K562 (cell line): ENCODE results near the gene MYLK4. TPM values are rescaled to one million over a fixed set of nuclear protein-coding genes. Genes with fewer than 3 reads are reported as not detected.

Experiments
- EHMT2 ChIP-seq: fragments of 450-650 bp; IDR thresholded peaks from 2 replicates; pipeline ENCODE4 v1.6.1; 2018; ENCODE audit warnings: antibody characterized with exemption
- FIP1L1 ChIP-seq: fragments of 200-400 bp; formaldehyde crosslinking; IDR thresholded peaks from 2 replicates; pipeline ENCODE4 v1.6.1; 2018; ENCODE audit warnings: mild to moderate bottlenecking, low read depth, low read length; ENCODE audit not compliant: poor library complexity, severe bottlenecking
- HDAC2 ChIP-seq: fragments of 450-650 bp; IDR thresholded peaks from 2 replicates; pipeline ENCODE4 v1.6.1; 2016; ENCODE audit warnings: mild to moderate bottlenecking
- MTA1 ChIP-seq: fragments of 450-650 bp; IDR thresholded peaks from 2 replicates; pipeline ENCODE4 v1.6.1; 2017; ENCODE audit warnings: borderline replicate concordance
- NFRKB ChIP-seq: fragments of 450-650 bp; IDR thresholded peaks from 2 replicates; pipeline ENCODE4 v1.6.1; 2016; ENCODE audit warnings: low read depth
- PHF20 ChIP-seq: fragments of 450-650 bp; IDR thresholded peaks from 2 replicates; pipeline ENCODE4 v1.6.1; 2018; ENCODE audit not compliant: partially characterized antibody
- RNF2 ChIP-seq: sonication (generic); IDR thresholded peaks from 2 replicates; pipeline ENCODE4 v1.6.1; 2016
- SAFB ChIP-seq: fragments of 200-400 bp; formaldehyde crosslinking; IDR thresholded peaks from 2 replicates; pipeline ENCODE4 v1.6.1; 2017; ENCODE audit warnings: low read depth, low read length, borderline replicate concordance
- SMARCA5 ChIP-seq: fragments of 450-650 bp; IDR thresholded peaks from 2 replicates; pipeline ENCODE4 v1.6.1; 2016
- TAF15 ChIP-seq: fragments of 200-400 bp; formaldehyde crosslinking; IDR thresholded peaks from 2 replicates; pipeline ENCODE4 v1.6.1; 2017; ENCODE audit warnings: mild to moderate bottlenecking, low read depth, low read length, moderate library complexity
- THRAP3 ChIP-seq: fragments of 450-650 bp; IDR thresholded peaks from 2 replicates; pipeline ENCODE4 v1.6.1; 2016; ENCODE audit warnings: mild to moderate bottlenecking, inconsistent platforms, borderline replicate concordance
- ZNF551 ChIP-seq: fragments of 250-450 bp; sonication (Bioruptor Pico); IDR thresholded peaks from 2 replicates; pipeline ENCODE4 v1.5.0; 2021; ENCODE audit warnings: mild to moderate bottlenecking, moderate library complexity
- ZNF57 ChIP-seq: fragments of 450-650 bp; formaldehyde crosslinking; IDR thresholded peaks from 2 replicates; pipeline ENCODE4 v1.4.0; 2020; ENCODE audit warnings: mild to moderate bottlenecking, moderate library complexity
- ZNF644 ChIP-seq: fragments of 200-800 bp; sonication (Bioruptor generic); IDR thresholded peaks from 2 replicates; pipeline ENCODE4 v1.6.1; 2016; ENCODE audit warnings: low read depth, missing genetic modification characterization, missing compliant biosample characterization
- polyA plus RNA-seq, 8 experiments: library from polyadenylated mRNA; depleted of rRNA in 4 of 8; stranded (reverse) in 5 of 8; unstranded in 3 of 8; fragments of >200 nt; fragmentation: Nextera tagmentation in 2 of 8; fragmentation: Illumina TruSeq in 1 of 8; extraction: Ambion mirVana in 2 of 8; extraction: Trizol in 1 of 8; gene quantifications; 2 replicates each; pipeline versions ENCODE4 v1.2.1 to v1.2.3, GENCODE V29; 2011 to 2014; ENCODE audit warnings: inconsistent platforms in 1 of 8, missing spikeins in 1 of 8
- total RNA-seq, 7 experiments: library from RNA; depleted of rRNA in 6 of 7; stranded (reverse); fragments of >200 nt in 6 of 7; fragmentation: Illumina TruSeq in 2 of 7; extraction: Trizol in 2 of 7; gene quantifications; 2 replicates each; pipeline versions ENCODE4 v1.2.1 to v1.2.3, GENCODE V29; 2011 to 2021; ENCODE audit warnings: low replicate concordance in 1 of 7
- TF ChIP-seq, protein P1 (sequence below): fragments of 450-650 bp; IDR thresholded peaks from 2 replicates; pipeline ENCODE4 v1.6.1; 2016; ENCODE audit warnings: low read depth
- TF ChIP-seq, protein P2 (sequence below): IDR thresholded peaks from 3 replicates; pipeline ENCODE4 v1.6.1; 2011; ENCODE audit warnings: borderline replicate concordance, mild to moderate bottlenecking, moderate library complexity; ENCODE audit not compliant: insufficient read length; ENCODE audit errors: extremely low read depth
- TF ChIP-seq, protein P3 (sequence below): fragments of 250-450 bp; sonication (Bioruptor Pico); IDR thresholded peaks from 2 replicates; pipeline ENCODE4 v1.5.1; 2021; ENCODE audit warnings: mild to moderate bottlenecking

MYLK4 gene
- total and polyA plus RNA-seq, 9 of the 15 experiments (the other 6 are each of a cell fraction or from before 2014, with no cell fraction given): 0.01 to 0.15 (median 0.06) TPM

DNA sequence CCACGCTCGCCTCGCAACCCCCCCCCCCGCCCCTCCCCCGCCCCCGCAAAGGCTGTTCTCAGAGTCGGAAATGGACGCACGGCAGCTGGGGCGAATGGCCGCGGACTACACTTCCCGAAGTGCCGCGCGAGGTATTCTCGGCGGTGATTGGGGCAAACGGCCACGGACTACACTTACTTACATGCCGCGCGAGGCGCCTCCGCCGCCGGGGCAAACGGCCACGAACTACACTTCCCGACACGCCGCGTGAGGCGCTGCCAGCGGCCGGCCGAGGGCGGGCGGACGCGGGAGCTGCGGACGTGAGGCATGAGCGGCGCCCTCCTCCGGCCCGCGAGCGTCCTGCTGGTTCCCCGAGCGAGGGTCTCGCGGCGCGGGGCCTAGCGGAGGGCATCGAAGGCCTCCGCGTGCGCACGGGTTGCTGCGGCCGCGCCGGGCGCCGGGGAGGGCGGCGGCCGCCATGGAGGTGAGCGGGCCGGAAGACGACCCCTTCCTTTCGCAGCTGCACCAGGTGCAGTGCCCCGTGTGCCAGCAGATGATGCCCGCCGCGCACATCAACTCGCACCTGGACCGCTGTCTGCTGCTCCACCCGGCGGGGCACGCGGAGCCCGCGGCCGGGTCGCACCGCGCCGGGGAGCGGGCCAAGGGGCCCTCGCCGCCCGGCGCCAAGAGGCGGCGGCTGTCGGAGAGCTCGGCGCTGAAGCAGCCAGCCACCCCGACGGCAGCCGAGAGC lies 14.6 kb upstream of the MYLK4 start, which contains the start of gene WRNIP1 (continued):
- TF ChIP-seq, protein P1, sequence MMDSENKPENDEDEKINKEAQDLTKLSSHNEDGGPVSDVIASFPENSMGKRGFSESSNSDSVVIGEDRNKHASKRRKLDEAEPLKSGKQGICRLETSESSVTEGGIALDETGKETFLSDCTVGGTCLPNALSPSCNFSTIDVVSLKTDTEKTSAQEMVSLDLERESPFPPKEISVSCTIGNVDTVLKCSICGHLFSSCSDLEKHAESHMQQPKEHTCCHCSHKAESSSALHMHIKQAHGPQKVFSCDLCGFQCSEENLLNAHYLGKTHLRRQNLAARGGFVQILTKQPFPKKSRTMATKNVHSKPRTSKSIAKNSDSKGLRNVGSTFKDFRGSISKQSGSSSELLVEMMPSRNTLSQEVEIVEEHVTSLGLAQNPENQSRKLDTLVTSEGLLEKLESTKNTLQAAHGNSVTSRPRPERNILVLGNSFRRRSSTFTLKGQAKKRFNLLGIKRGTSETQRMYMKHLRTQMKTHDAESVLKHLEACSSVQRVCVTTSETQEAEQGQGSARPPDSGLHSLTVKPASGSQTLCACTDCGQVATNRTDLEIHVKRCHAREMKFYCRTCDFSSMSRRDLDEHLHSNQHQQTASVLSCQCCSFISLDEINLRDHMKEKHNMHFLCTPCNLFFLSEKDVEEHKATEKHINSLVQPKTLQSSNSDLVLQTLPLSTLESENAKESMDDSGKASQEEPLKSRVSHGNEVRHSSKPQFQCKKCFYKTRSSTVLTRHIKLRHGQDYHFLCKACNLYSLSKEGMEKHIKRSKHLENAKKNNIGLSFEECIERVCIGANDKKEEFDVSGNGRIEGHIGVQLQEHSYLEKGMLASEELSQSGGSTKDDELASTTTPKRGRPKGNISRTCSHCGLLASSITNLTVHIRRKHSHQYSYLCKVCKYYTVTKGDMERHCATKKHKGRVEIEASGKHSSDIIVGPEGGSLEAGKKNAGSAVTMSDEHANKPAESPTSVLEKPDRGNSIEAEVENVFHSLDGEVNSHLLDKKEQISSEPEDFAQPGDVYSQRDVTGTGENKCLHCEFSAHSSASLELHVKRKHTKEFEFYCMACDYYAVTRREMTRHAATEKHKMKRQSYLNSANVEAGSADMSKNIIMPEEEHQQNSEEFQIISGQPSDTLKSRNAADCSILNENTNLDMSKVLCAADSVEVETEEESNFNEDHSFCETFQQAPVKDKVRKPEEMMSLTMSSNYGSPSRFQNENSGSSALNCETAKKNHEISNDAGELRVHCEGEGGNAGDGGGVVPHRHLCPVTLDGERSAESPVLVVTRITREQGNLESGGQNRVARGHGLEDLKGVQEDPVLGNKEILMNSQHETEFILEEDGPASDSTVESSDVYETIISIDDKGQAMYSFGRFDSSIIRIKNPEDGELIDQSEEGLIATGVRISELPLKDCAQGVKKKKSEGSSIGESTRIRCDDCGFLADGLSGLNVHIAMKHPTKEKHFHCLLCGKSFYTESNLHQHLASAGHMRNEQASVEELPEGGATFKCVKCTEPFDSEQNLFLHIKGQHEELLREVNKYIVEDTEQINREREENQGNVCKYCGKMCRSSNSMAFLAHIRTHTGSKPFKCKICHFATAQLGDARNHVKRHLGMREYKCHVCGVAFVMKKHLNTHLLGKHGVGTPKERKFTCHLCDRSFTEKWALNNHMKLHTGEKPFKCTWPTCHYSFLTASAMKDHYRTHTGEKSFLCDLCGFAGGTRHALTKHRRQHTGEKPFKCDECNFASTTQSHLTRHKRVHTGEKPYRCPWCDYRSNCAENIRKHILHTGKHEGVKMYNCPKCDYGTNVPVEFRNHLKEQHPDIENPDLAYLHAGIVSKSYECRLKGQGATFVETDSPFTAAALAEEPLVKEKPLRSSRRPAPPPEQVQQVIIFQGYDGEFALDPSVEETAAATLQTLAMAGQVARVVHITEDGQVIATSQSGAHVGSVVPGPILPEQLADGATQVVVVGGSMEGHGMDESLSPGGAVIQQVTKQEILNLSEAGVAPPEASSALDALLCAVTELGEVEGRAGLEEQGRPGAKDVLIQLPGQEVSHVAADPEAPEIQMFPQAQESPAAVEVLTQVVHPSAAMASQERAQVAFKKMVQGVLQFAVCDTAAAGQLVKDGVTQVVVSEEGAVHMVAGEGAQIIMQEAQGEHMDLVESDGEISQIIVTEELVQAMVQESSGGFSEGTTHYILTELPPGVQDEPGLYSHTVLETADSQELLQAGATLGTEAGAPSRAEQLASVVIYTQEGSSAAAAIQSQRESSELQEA: no peak
- peak; percentile 46; the same call in 1 of the 2 replicates for TF ChIP-seq RNF2
- no peak for TF ChIP-seq HDAC2
- TF ChIP-seq EHMT2: no peak
- no peak for TF ChIP-seq PHF20
- no peak for TF ChIP-seq ZNF551
- TF ChIP-seq FIP1L1: peak; percentile 91
- no peak for TF ChIP-seq TAF15
- TF ChIP-seq, protein P2, sequence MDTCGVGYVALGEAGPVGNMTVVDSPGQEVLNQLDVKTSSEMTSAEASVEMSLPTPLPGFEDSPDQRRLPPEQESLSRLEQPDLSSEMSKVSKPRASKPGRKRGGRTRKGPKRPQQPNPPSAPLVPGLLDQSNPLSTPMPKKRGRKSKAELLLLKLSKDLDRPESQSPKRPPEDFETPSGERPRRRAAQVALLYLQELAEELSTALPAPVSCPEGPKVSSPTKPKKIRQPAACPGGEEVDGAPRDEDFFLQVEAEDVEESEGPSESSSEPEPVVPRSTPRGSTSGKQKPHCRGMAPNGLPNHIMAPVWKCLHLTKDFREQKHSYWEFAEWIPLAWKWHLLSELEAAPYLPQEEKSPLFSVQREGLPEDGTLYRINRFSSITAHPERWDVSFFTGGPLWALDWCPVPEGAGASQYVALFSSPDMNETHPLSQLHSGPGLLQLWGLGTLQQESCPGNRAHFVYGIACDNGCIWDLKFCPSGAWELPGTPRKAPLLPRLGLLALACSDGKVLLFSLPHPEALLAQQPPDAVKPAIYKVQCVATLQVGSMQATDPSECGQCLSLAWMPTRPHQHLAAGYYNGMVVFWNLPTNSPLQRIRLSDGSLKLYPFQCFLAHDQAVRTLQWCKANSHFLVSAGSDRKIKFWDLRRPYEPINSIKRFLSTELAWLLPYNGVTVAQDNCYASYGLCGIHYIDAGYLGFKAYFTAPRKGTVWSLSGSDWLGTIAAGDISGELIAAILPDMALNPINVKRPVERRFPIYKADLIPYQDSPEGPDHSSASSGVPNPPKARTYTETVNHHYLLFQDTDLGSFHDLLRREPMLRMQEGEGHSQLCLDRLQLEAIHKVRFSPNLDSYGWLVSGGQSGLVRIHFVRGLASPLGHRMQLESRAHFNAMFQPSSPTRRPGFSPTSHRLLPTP: no peak
- peak; percentile 96 for TF ChIP-seq SAFB
- TF ChIP-seq MTA1: no peak; the same call in 1 of the 2 replicates
- no peak for TF ChIP-seq SMARCA5
- no peak for TF ChIP-seq NFRKB
- no peak for TF ChIP-seq ZNF57 (CRISPR knock-in tag)
- no peak for TF ChIP-seq THRAP3
- no peak; the same call in 1 of the 2 replicates for TF ChIP-seq ZNF644 (tag)
- TF ChIP-seq, protein P3, sequence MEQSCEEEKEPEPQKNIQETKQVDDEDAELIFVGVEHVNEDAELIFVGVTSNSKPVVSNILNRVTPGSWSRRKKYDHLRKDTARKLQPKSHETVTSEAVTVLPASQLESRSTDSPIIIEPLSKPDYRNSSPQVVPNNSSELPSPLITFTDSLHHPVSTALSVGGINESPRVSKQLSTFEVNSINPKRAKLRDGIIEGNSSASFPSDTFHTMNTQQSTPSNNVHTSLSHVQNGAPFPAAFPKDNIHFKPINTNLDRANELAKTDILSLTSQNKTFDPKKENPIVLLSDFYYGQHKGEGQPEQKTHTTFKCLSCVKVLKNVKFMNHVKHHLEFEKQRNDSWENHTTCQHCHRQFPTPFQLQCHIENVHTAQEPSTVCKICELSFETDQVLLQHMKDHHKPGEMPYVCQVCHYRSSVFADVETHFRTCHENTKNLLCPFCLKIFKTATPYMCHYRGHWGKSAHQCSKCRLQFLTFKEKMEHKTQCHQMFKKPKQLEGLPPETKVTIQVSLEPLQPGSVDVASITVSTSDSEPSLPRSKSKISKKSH (CRISPR knock-in tag): no peak
